ENCODE measurements around the gene ADGRB3.

GRCh38 chr6:68718385-68719073, 83.4 kb downstream of the ADGRB3 start:
- TF ChIP-seq CTCF (IDR thresholded peaks at IDR 0.05) (no peak), POLR2AphosphoS5 (IDR thresholded peaks at IDR 0.05) (peak in 1 of 2 donors; percentile 35), POLR2A (IDR thresholded peaks at IDR 0.05) (no peak)

All from upper lobe of left lung (tissue), 4 donors.